Thoracic aorta (tissue), 2 donors: ENCODE measurements around the gene ITGB6. TPM values are rescaled to one million over a fixed set of nuclear protein-coding genes. Genes with fewer than 3 reads are reported as not detected.

Experiments used
- ATAC-seq: fragments of 150-250 bp; one replicate; pipeline ENCODE4 v1.8.0; 2017; ENCODE audit warnings: low read depth; ENCODE audit not compliant: insufficient number of reproducible peaks, low FRiP score
- DNase-seq: peaks from one replicate; pipeline ENCODE4 v3.0.0-alpha.2; 2020; ENCODE audit warnings: low spot score
- H3K27ac ChIP-seq, 2 donors: fragments of 200-600 bp; sonication (generic); 1 replicate in 1 of 2; 2 replicates in 1 of 2; pipeline ENCODE4 v1.5.1; 2016; ENCODE audit warnings: mild to moderate bottlenecking in 2 of 2, moderate library complexity in 2 of 2
- H3K27me3 ChIP-seq: fragments of 200-600 bp; sonication (generic); replicated peaks from 2 replicates; pipeline ENCODE4 v1.6.0; 2016; ENCODE audit warnings: mild to moderate bottlenecking; ENCODE audit not compliant: insufficient read depth
- H3K36me3 ChIP-seq: fragments of 200-600 bp; sonication (generic); one replicate; pipeline ENCODE4 v1.5.1; 2016
- H3K4me1 ChIP-seq, 2 donors: fragments of 200-600 bp; sonication (generic); 1 replicate in 1 of 2; 2 replicates in 1 of 2; pipeline versions ENCODE4 v1.5.1 to v1.6.0; 2016; ENCODE audit warnings: low read depth in 2 of 2, mild to moderate bottlenecking in 1 of 2; ENCODE audit not compliant: control insufficient read depth in 1 of 2
- H3K4me3 ChIP-seq: fragments of 200-600 bp; sonication (generic); 2 replicates; pipeline ENCODE4 v1.5.1; 2016; ENCODE audit warnings: mild to moderate bottlenecking
- H3K9me3 ChIP-seq: fragments of 200-600 bp; sonication (generic); 2 replicates; pipeline ENCODE4 v1.5.1; 2016
- total RNA-seq, 2 donors: library from RNA; depleted of rRNA; stranded (reverse); fragments of >200 nt; gene quantifications; one replicate each; pipeline versions ENCODE4 v1.1.0 to v1.2.3, GENCODE V29; 2016
- TF ChIP-seq, protein P1 (sequence below): fragments of 200-600 bp; sonication (generic); IDR thresholded peaks from one replicate; pipeline ENCODE4 v1.5.1; 2019; ENCODE audit warnings: antibody characterized with exemption

ITGB6 gene
- total RNA-seq, 2 donors from 2014 or later = 0.99 TPM; not detected in 1

DNA sequence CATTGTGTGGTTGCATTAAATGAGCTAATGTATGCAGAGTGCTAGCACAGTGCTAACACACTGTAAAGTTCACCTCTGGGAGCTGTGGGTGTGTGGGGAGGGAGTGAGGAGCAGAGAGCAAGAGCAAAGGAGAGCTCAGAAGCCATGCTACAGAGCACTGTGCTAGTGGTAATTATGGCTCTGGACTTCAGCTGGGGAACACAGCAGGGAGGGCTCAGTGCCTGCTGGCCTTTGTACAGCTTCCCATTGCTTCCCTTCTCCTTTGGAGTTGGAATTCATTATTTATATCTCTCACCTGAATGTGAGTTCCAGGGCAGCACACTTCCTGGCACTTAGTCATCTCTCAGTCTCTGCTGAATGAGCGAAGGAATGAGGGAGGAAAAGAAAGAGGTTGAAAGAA is 135.2 kb downstream of the ITGB6 start:
- DNase-seq (no peak), ATAC-seq (no peak)
- no peak overlapping the region for H3K4me3 ChIP-seq
- peaks cover 12 to 19% of the 10 kb centered on the region in 2 donors for H3K4me1 ChIP-seq
- no peak overlapping the region for H3K27ac ChIP-seq
- no peaks in the 10 kb centered on the region for H3K27me3 ChIP-seq
- no peaks in the 10 kb centered on the region for H3K36me3 ChIP-seq
- no peaks in the 10 kb centered on the region for H3K9me3 ChIP-seq
- TF ChIP-seq, protein P1, sequence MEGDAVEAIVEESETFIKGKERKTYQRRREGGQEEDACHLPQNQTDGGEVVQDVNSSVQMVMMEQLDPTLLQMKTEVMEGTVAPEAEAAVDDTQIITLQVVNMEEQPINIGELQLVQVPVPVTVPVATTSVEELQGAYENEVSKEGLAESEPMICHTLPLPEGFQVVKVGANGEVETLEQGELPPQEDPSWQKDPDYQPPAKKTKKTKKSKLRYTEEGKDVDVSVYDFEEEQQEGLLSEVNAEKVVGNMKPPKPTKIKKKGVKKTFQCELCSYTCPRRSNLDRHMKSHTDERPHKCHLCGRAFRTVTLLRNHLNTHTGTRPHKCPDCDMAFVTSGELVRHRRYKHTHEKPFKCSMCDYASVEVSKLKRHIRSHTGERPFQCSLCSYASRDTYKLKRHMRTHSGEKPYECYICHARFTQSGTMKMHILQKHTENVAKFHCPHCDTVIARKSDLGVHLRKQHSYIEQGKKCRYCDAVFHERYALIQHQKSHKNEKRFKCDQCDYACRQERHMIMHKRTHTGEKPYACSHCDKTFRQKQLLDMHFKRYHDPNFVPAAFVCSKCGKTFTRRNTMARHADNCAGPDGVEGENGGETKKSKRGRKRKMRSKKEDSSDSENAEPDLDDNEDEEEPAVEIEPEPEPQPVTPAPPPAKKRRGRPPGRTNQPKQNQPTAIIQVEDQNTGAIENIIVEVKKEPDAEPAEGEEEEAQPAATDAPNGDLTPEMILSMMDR = no peak

GRCh38 chr2:160063879-160064612 is 136.0 kb downstream of the ITGB6 start:
- Histone ChIP-seq H3K36me3 (no peaks in the 10 kb centered on the region), H3K27me3 (no peaks in the 10 kb centered on the region), H3K4me1 (peaks cover 12 to 19% of the 10 kb centered on the region in 2 donors), H3K27ac (no peak overlapping the region), H3K4me3 (no peak overlapping the region), H3K9me3 (no peaks in the 10 kb centered on the region)
- TF ChIP-seq, protein P1 = no peak
- ATAC-seq (no peak), DNase-seq (no peak)

DNA sequence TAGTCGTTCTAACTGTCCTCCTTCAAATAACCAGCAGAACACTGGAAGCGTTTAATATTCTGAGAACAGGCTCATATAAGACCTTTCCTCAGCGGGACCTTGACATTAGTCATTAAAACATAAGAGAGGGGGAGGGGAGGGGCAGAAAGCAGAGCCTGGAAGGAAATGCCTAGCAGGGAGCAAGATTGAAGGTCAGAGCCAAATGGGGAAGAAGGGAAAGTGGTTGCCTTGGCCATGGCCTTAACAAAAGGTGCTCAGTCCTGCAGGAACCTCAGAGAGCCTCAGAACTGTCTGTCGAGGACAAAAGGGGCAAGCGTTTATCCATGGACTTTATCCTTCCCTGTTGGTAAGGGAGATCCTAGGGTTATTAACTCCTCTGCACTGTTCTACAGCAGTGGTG is 136.8 kb downstream of the ITGB6 start:
- Histone ChIP-seq H3K9me3 (no peaks in the 10 kb centered on the region), H3K27ac (peak overlapping the region; percentile 57 to 58), H3K27me3 (no peaks in the 10 kb centered on the region), H3K4me1 (peaks cover 12 to 19% of the 10 kb centered on the region in 2 donors), H3K36me3 (no peaks in the 10 kb centered on the region), H3K4me3 (peak overlapping the region; percentile 92)
- TF ChIP-seq, protein P1 = no peak
- ATAC-seq (no peak), DNase-seq (no peak)

DNA sequence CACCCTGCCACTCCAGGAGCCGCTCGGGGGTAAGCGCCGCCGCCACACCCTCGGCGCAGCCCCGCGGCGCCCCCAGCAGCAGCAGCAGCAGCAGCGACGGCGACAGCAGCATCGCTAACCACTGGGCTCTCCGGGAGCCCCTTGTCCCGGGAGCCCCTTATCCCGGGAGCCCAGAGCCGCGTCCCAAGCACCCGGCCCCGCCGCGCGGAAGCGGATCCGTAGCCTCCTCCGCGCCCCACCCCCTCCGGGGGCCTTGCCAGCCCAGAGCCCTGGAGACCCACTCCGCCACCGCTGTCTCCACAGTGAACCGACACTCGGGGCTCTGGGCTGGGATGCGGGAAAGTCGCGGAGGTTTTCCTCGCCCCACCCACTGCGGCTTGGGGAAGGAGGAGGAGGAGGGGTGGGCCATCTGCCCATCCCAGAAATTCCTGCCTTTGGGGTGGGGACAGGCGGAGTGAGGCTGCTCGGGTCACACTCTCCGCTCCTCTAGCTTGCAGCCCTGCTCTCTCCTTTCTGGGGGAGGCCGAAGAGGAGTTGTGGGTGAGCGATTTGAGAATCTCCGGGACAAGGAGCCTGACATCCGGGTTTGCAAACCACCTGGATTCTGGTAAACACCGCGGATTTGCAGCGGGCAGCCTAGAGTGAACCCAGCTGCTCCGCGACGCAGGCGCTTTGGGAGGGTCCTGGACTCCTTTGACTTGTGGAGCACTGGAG is 137.6 kb downstream of the ITGB6 start, which contains the start of gene PLA2R1:
Gene PLA2R1, minus strand, starts transcription at position 324 of the 714 bp plus-strand sequence. Its CDS starts 212 bp downstream, at position 112.
- Histone ChIP-seq H3K4me3 (peak within 1 kb of the TSS; percentile 92), H3K27ac (peak within 1 kb of the TSS; percentile 57 to 58)

GRCh38 chr2:160061944-160062291 is 138.2 kb downstream of the ITGB6 start:
- DNase-seq = no peak
- peak overlapping the region; percentile 92 for H3K4me3 ChIP-seq
- H3K9me3 ChIP-seq = no peaks in the 10 kb centered on the region
- peaks cover 12 to 19% of the 10 kb centered on the region in 2 donors for H3K4me1 ChIP-seq
- TF ChIP-seq, protein P1 = no peak
- no peaks in the 10 kb centered on the region for H3K27me3 ChIP-seq
- no peak for ATAC-seq
- no peaks in the 10 kb centered on the region for H3K36me3 ChIP-seq
- H3K27ac ChIP-seq = peak overlapping the region; percentile 57 to 58

More for the DNA sequence above, 137.6 kb downstream of the ITGB6 start, which contains the start of gene PLA2R1:
- Histone ChIP-seq H3K4me1 (peaks cover 12 to 19% of the 10 kb centered on the region in 2 donors), H3K27me3 (no peaks in the 10 kb centered on the region), H3K36me3 (no peaks in the 10 kb centered on the region), H3K9me3 (no peaks in the 10 kb centered on the region)
- ATAC-seq (peak; percentile 66), DNase-seq (no peak)
- TF ChIP-seq, protein P1 = no peak
